ENCODE measurements around the gene HTRA3.
"Not testable (repeated sequence)": the region's sequence is repeated elsewhere in the genome, so short reads cannot be mapped to it uniquely, and the experiment has no call there.

Gene HTRA3

GRCh38 chr4:8332038-8332857 is 62.7 kb downstream of the HTRA3 start:
- no peak for DNase-seq

GRCh38 chr4:8332891-8333331 is 63.4 kb downstream of the HTRA3 start:
- no peak for DNase-seq

GRCh38 chr4:8333726-8334460 is 64.3 kb downstream of the HTRA3 start:
- no peak for DNase-seq

GRCh38 chr4:8334786-8335460 is 65.4 kb downstream of the HTRA3 start:
- no peak for DNase-seq

- no peak for DNase-seq
Measured at GRCh38 chr4:8335848-8336247, 66.3 kb downstream of the HTRA3 start.

- DNase-seq: no peak
Measured at GRCh38 chr4:8336412-8337075, 67.0 kb downstream of the HTRA3 start.

GRCh38 chr4:8338351-8338961 is 68.9 kb downstream of the HTRA3 start:
- DNase-seq: no peak

GRCh38 chr4:8340781-8341241 is 71.3 kb downstream of the HTRA3 start:
- DNase-seq: no peak

- DNase-seq: not testable (repeated sequence)
Measured at GRCh38 chr4:8341281-8341680, 71.7 kb downstream of the HTRA3 start.

- no peak for DNase-seq
Measured at GRCh38 chr4:8341691-8342090, 72.1 kb downstream of the HTRA3 start.

- DNase-seq: no peak
Measured at GRCh38 chr4:8342651-8343261, 73.2 kb downstream of the HTRA3 start.

GRCh38 chr4:8343262-8343966 is 73.9 kb downstream of the HTRA3 start:
- DNase-seq: no peak

- no peak for DNase-seq
Measured at GRCh38 chr4:8343967-8344331, 74.4 kb downstream of the HTRA3 start.

- DNase-seq: no peak
Measured at GRCh38 chr4:8344377-8344776, 74.8 kb downstream of the HTRA3 start.

GRCh38 chr4:8345053-8345945 is 75.7 kb downstream of the HTRA3 start:
- no peak for DNase-seq

- DNase-seq: no peak
Measured at GRCh38 chr4:8345946-8346814, 76.6 kb downstream of the HTRA3 start.

- DNase-seq: no peak
Measured at GRCh38 chr4:8346838-8347605, 77.5 kb downstream of the HTRA3 start.

- no peak for DNase-seq
Measured at GRCh38 chr4:8347660-8348059, 78.1 kb downstream of the HTRA3 start.

GRCh38 chr4:8348071-8348470 is 78.5 kb downstream of the HTRA3 start:
- DNase-seq: no peak
